ENCODE results near the gene GPR87. TPM values are rescaled to one million over a fixed set of nuclear protein-coding genes. Genes with fewer than 3 reads are reported as not detected.

The GPR87 gene
- total and polyA plus RNA-seq, 9 of the 15 experiments (the other 6 are each of a cell fraction or from before 2014, with no cell fraction given) = not detected

- no peak for TF ChIP-seq CGGBP1 (CRISPR knock-in tag; IDR thresholded peaks at IDR 0.05)
- no peak for TF ChIP-seq ZBTB1 (CRISPR knock-in tag; IDR thresholded peaks at IDR 0.05; ENCODE audit: borderline replicate concordance, low read depth)
- TF ChIP-seq NFE2 (IDR thresholded peaks at IDR 0.05; ENCODE audit: low read depth) = no peak
Observed at GRCh38 chr3:151283907-151284461, 32.6 kb downstream of the GPR87 start (continued).

- no peak overlapping the region for H3K4me2 ChIP-seq (ENCODE audit: insufficient read depth, low read length)
- no peak overlapping the region for H3K4me3 ChIP-seq
- FAIRE-seq (no peak), ATAC-seq (no peak), DNase-seq (ENCODE audit: extremely low read depth in 1 of 4, low spot score in 3 of 4) (no peak)
- H3K9me3 ChIP-seq (replicated peaks; ENCODE audit: control insufficient read depth, insufficient read depth, low read depth, low read length) = no peaks in the 10 kb centered on the region
- H3K27ac ChIP-seq (ENCODE audit: extremely low read depth, low read depth, low read length) = no peak overlapping the region
- CTCF ChIA-PET (ENCODE audit: low intra/inter-chr PET ratio) = interaction anchor here (0.9 to 2.8 kb wide), 5 partner anchors 56 to 1347 kb away, joined by 3 to 23 read pairs (median 4); no protein-coding TSS in a partner anchor
- H3K27me3 ChIP-seq (ENCODE audit: control insufficient read depth in 2 of 2, insufficient read depth in 2 of 2, low read length in 2 of 2) = no peaks in the 10 kb centered on the region
- POLR2A ChIA-PET = no interaction called here
- H4K20me1 ChIP-seq (replicated peaks; ENCODE audit: control insufficient read depth, insufficient read depth, low read length) = no peaks in the 10 kb centered on the region
- intact Hi-C loops (cut with micrococcal nuclease) (loop anchor here (1.0 to 5.0 kb wide), 3 partner anchors 56 to 496 kb away; no protein-coding TSS in a partner anchor), in situ Hi-C loops (cut with MboI) (loop anchor here (10.0 kb wide), 1 partner anchor 119 kb away; no protein-coding TSS in a partner anchor)
- no peak overlapping the region for H3K9ac ChIP-seq (ENCODE audit: insufficient read depth in 1 of 2, low read depth in 2 of 2, low read length in 2 of 2)
- H2AFZ ChIP-seq (ENCODE audit: low read depth, low read length) = no peak overlapping the region
- H3K79me2 ChIP-seq (ENCODE audit: control insufficient read depth, insufficient read depth, low read length) = no peaks in the 10 kb centered on the region
- WGBS (ENCODE audit: insufficient coverage, low coverage, missing lambda C conversion rate) = 0% methylated on average over 4 of the region's 4 CpGs
- no peaks in the 10 kb centered on the region for H3K9me1 ChIP-seq (ENCODE audit: control insufficient read depth, insufficient read depth, low read length)
- no TSS peak for BruUV-seq (replicated peaks)
- H3K36me3 ChIP-seq (ENCODE audit: control insufficient read depth, insufficient read depth, low read length) = no peaks in the 10 kb centered on the region
- TF ChIP-seq, protein P1, sequence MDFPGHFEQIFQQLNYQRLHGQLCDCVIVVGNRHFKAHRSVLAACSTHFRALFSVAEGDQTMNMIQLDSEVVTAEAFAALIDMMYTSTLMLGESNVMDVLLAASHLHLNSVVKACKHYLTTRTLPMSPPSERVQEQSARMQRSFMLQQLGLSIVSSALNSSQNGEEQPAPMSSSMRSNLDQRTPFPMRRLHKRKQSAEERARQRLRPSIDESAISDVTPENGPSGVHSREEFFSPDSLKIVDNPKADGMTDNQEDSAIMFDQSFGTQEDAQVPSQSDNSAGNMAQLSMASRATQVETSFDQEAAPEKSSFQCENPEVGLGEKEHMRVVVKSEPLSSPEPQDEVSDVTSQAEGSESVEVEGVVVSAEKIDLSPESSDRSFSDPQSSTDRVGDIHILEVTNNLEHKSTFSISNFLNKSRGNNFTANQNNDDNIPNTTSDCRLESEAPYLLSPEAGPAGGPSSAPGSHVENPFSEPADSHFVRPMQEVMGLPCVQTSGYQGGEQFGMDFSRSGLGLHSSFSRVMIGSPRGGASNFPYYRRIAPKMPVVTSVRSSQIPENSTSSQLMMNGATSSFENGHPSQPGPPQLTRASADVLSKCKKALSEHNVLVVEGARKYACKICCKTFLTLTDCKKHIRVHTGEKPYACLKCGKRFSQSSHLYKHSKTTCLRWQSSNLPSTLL (IDR thresholded peaks at IDR 0.05) = no peak
- TF ChIP-seq RUNX1 (IDR thresholded peaks at IDR 0.05; ENCODE audit: low read depth) = no peak
- TF ChIP-seq, protein P2, sequence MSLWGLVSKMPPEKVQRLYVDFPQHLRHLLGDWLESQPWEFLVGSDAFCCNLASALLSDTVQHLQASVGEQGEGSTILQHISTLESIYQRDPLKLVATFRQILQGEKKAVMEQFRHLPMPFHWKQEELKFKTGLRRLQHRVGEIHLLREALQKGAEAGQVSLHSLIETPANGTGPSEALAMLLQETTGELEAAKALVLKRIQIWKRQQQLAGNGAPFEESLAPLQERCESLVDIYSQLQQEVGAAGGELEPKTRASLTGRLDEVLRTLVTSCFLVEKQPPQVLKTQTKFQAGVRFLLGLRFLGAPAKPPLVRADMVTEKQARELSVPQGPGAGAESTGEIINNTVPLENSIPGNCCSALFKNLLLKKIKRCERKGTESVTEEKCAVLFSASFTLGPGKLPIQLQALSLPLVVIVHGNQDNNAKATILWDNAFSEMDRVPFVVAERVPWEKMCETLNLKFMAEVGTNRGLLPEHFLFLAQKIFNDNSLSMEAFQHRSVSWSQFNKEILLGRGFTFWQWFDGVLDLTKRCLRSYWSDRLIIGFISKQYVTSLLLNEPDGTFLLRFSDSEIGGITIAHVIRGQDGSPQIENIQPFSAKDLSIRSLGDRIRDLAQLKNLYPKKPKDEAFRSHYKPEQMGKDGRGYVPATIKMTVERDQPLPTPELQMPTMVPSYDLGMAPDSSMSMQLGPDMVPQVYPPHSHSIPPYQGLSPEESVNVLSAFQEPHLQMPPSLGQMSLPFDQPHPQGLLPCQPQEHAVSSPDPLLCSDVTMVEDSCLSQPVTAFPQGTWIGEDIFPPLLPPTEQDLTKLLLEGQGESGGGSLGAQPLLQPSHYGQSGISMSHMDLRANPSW (CRISPR knock-in tag; IDR thresholded peaks at IDR 0.05) = no peak
- no peak for TF ChIP-seq CBX5 (IDR thresholded peaks at IDR 0.05; ENCODE audit: borderline replicate concordance, low read depth)
- no peak for TF ChIP-seq ZC3H11A (IDR thresholded peaks at IDR 0.05; ENCODE audit: low read depth, low read length)
- TF ChIP-seq CBX1 (IDR thresholded peaks at IDR 0.05; ENCODE audit: low read depth) = no peak
- no peak for TF ChIP-seq MTA2 (IDR thresholded peaks at IDR 0.05; ENCODE audit: low read depth)
- TF ChIP-seq EZH2 (IDR thresholded peaks at IDR 0.05; ENCODE audit: borderline replicate concordance, low read depth, low read length) = no peak
- no peak for TF ChIP-seq FUS (optimal IDR thresholded peaks at IDR 0.05; ENCODE audit: low read depth, low read length)
- TF ChIP-seq ARID1B (IDR thresholded peaks at IDR 0.05) = no peak
- TF ChIP-seq SMARCB1 (IDR thresholded peaks at IDR 0.05; ENCODE audit: insufficient read length, low read depth) = no peak
- TF ChIP-seq, protein P3, sequence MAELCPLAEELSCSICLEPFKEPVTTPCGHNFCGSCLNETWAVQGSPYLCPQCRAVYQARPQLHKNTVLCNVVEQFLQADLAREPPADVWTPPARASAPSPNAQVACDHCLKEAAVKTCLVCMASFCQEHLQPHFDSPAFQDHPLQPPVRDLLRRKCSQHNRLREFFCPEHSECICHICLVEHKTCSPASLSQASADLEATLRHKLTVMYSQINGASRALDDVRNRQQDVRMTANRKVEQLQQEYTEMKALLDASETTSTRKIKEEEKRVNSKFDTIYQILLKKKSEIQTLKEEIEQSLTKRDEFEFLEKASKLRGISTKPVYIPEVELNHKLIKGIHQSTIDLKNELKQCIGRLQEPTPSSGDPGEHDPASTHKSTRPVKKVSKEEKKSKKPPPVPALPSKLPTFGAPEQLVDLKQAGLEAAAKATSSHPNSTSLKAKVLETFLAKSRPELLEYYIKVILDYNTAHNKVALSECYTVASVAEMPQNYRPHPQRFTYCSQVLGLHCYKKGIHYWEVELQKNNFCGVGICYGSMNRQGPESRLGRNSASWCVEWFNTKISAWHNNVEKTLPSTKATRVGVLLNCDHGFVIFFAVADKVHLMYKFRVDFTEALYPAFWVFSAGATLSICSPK (IDR thresholded peaks at IDR 0.05; ENCODE audit: borderline replicate concordance) = no peak
- H3K4me1 ChIP-seq (replicated peaks in 1 of 2; ENCODE audit: control insufficient read depth in 2 of 2, insufficient read depth in 2 of 2, low read length in 2 of 2) = no peaks in the 10 kb centered on the region; a peak in 2 of 5 replicates
Observed at GRCh38 chr3:151283387-151283786, 33.2 kb downstream of the GPR87 start.

Data from K562 (cell line).